Aorta (tissue), 5 donors: ENCODE measurements around the gene MUC12. TPM values are rescaled to one million over a fixed set of nuclear protein-coding genes. Genes with fewer than 3 reads are reported as not detected.
"Not testable (repeated sequence)": the region's sequence is repeated elsewhere in the genome, so short reads cannot be mapped to it uniquely, and the experiment has no call there.

Source experiments
- ATAC-seq: fragments of 200-7000 bp; cut with Tn5 transposase; one replicate; pipeline ENCODE4 v1.9.1; 2022; ENCODE audit warnings: moderate library complexity; ENCODE audit not compliant: low FRiP score
- DNase-seq, 2 donors: peaks; one replicate each; pipeline ENCODE4 v3.0.0-alpha.2; 2020
- H3K27ac ChIP-seq, 2 donors: one replicate each; pipeline ENCODE4 v1.5.1; 2013; ENCODE audit warnings: low read length in 2 of 2, mild to moderate bottlenecking in 2 of 2, moderate library complexity in 2 of 2, control low read depth in 1 of 2, inconsistent platforms in 1 of 2, low read depth in 1 of 2
- H3K27me3 ChIP-seq, 2 donors: one replicate each; pipeline ENCODE4 v1.6.1; 2013; ENCODE audit warnings: control low read depth in 1 of 2, low read length in 1 of 2, mild to moderate bottlenecking in 1 of 2, moderate library complexity in 1 of 2; ENCODE audit not compliant: insufficient read depth in 2 of 2, control insufficient read depth in 1 of 2
- H3K36me3 ChIP-seq, 2 donors: one replicate each; pipeline ENCODE4 v1.6.1; 2013; ENCODE audit warnings: control low read depth in 1 of 2, low read length in 1 of 2, mild to moderate bottlenecking in 1 of 2; ENCODE audit not compliant: insufficient read depth in 2 of 2, control insufficient read depth in 1 of 2
- H3K4me1 ChIP-seq, 2 donors: one replicate each; pipeline ENCODE4 v1.6.1; 2013; ENCODE audit warnings: low read length in 2 of 2, control low read depth in 1 of 2, mild to moderate bottlenecking in 1 of 2, moderate library complexity in 1 of 2; ENCODE audit not compliant: insufficient read depth in 2 of 2, control insufficient read depth in 1 of 2
- H3K4me3 ChIP-seq, 2 donors: one replicate each; pipeline ENCODE4 v1.5.1; 2013; ENCODE audit warnings: low read length in 2 of 2, control low read depth in 1 of 2, mild to moderate bottlenecking in 1 of 2
- H3K9me3 ChIP-seq: one replicate; pipeline ENCODE4 v1.6.1; 2013; ENCODE audit warnings: mild to moderate bottlenecking, low read length; ENCODE audit not compliant: control insufficient read depth
- WGBS, 2 donors: extraction: QIAGEN DNeasy Blood & Tissue Kit; methylation state at CpG; one replicate each; pipeline ENCODE4 v1.1.7; 2013; 5-methylcytosine and 5-hydroxymethylcytosine counted together
- intact Hi-C, 2 donors: fragments of 100-400 bp; cut with DNase I; formaldehyde crosslinking; loops; one replicate each; pipeline versions ENCODE4 v1.14.2 to v1.15.0; 2022
- polyA plus RNA-seq, 2 donors: library from polyadenylated mRNA; stranded (reverse); fragments of 200-250 nt; gene quantifications; one replicate each; pipeline ENCODE4 v1.2.3, GENCODE V29; 2013
- total RNA-seq, 2 donors: library from RNA; stranded (reverse); fragmentation: NEBNext Ultra II Directional; extraction: Animal tissue kit (Norgen Biotek cat#: 25700); gene quantifications; one replicate each; pipeline ENCODE4 v1.2.1, GENCODE V29; 2021
- donor health status: healthy with polysubstance abuse.
- donor health status: Bipolar disorder and iron deficiency.
- donor health status: DM: no; HTN: no; CAD: no.
- donor health status: DM: no; HTN: no; CAD: no.
- donor health status: DM: yes; HTN: yes; CAD: no.

The MUC12 gene
- total and polyA plus RNA-seq, 4 donors, result 0.24 to 13.1 (median 1.7) TPM

DNA sequence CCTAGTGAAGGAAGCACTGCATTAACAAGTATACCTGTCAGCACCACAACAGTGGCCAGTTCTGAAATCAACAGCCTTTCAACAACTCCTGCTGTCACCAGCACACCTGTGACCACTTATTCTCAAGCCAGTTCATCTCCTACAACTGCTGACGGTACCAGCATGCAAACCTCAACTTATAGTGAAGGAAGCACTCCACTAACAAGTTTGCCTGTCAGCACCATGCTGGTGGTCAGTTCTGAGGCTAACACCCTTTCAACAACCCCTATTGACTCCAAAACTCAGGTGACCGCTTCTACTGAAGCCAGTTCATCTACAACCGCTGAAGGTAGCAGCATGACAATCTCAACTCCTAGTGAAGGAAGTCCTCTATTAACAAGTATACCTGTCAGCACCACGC lies 66.6 kb downstream of the MUC12 start:
- Histone ChIP-seq H3K9me3 (peaks cover 1% of the 10 kb centered on the region), H3K4me1 (no peaks in the 10 kb centered on the region), H3K27me3 (peaks cover 0 to 5% of the 10 kb centered on the region in 2 donors), H3K4me3 (no peak overlapping the region), H3K27ac (no peak overlapping the region), H3K36me3 (no peaks in the 10 kb centered on the region)
- no peak for DNase-seq
- 72 to 77% methylated on average over 4 of the region's 4 CpGs for WGBS, 2 donors
- no peak for ATAC-seq
- intact Hi-C loops, result no loop called here

- intact Hi-C loops, H3K27me3 ChIP-seq, H3K27ac ChIP-seq, H3K4me3 ChIP-seq, DNase-seq, H3K36me3 ChIP-seq, H3K4me1 ChIP-seq, ATAC-seq: not testable (repeated sequence)
- peaks cover 16% of the 10 kb centered on the region for H3K9me3 ChIP-seq
- 77 to 84% methylated on average over 6 of the region's 6 CpGs for WGBS, 2 donors
Measured at GRCh38 chr7:101041283-101041682, 71.9 kb downstream of the MUC12 start.

DNA sequence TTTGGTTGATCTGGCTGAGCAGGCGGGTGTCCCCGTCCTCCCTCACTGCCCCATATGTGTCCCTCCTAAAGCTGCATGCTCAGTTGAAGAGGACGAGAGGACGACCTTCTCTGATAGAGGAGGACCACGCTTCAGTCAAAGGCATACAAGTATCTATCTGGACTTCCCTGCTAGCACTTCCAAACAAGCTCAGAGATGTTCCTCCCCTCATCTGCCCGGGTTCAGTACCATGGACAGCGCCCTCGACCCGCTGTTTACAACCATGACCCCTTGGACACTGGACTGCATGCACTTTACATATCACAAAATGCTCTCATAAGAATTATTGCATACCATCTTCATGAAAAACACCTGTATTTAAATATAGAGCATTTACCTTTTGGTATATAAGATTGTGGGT lies 89.0 kb downstream of the MUC12 start:
- Histone ChIP-seq H3K9me3 (no peaks in the 10 kb centered on the region), H3K27ac (no peak overlapping the region), H3K36me3 (no peaks in the 10 kb centered on the region), H3K4me1 (no peaks in the 10 kb centered on the region), H3K27me3 (no peaks in the 10 kb centered on the region), H3K4me3 (no peak overlapping the region)
- intact Hi-C loops, result loop anchor here (2.0 to 5.0 kb wide), 3 partner anchors 91 to 164 kb away; partner anchors contain the start of genes ACHE (in 1 of the 2) and MUC12 (in 1 of the 2)
- ATAC-seq, result peak; percentile 81
- peak; percentile 69 to 88 for DNase-seq
- WGBS, 2 donors, result 16 to 19% methylated on average over 9 of the region's 9 CpGs

DNA sequence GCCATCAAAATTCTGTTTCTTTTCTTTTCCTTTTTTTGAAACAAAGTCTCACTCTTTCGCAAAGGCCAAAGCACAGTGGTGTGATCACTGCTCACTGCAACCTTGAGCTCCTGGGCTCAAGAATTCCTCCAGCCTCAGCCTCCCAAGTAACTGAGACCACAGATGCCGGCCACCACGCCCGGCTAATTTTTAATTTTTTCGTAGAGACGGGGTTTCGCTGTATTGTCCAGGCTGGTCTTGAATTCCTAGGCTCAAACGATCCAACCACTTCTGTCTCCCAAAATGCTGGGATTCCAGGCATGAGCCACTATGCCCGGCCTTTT lies 90.2 kb downstream of the MUC12 start:
- WGBS, 2 donors, result 32 to 39% methylated on average over 9 of the region's 9 CpGs
- no peaks in the 10 kb centered on the region for H3K9me3 ChIP-seq
- H3K27me3 ChIP-seq, result no peaks in the 10 kb centered on the region
- intact Hi-C loops, result loop anchor here (1.0 to 5.0 kb wide), 4 partner anchors 92 to 165 kb away; partner anchors contain the start of genes ACHE (in 1 of the 2) and MUC12 (in 1 of the 2)
- H3K36me3 ChIP-seq, result no peaks in the 10 kb centered on the region
- ATAC-seq (no peak), DNase-seq (no peak)
- H3K27ac ChIP-seq, result no peak overlapping the region
- no peaks in the 10 kb centered on the region for H3K4me1 ChIP-seq
- H3K4me3 ChIP-seq, result no peak overlapping the region

DNA sequence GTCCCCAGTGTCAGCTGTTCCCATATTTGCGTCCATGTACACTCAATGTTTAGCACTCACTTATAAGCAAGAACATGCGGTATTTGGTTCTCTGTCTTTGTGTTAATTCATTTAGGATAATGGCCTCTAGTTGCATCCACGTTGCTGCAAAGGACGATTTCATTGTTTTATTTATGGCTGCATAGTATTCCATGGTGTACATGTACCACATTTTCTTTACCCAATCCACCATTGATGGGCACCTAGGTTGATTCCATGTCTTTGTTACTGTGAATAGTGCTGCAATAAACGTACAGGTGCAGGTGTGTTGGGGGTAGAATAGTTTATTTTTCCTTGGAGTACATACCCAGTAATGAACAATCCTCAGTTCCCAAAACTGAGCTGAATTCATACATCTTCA lies 91.6 kb downstream of the MUC12 start:
- DNase-seq, result no peak
- Histone ChIP-seq H3K36me3 (no peaks in the 10 kb centered on the region), H3K27ac (no peak overlapping the region), H3K4me3 (no peak overlapping the region), H3K4me1 (no peaks in the 10 kb centered on the region), H3K27me3 (no peaks in the 10 kb centered on the region), H3K9me3 (no peaks in the 10 kb centered on the region)
- intact Hi-C loops, result no loop called here
- WGBS, 2 donors, result 78 to 83% methylated on average over 5 of the region's 5 CpGs
- ATAC-seq, result no peak

DNA sequence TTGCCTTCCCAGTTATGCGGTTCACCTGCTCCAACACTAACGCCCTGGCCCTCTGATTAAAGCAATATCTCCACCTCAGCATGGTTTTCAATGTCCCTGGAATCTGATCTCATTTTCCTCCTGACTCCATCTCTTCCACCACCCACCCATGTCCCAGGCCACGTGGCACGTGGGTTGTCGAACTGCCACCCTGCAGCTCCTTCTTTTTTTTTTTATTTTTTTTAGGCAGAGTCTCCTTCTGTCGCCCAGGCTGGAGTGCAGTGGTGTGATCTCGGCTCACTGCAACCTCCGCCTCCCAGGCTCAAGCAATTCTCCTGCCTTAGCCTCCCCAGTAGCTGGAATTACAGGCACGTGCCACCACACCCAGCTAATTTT lies 94.8 kb downstream of the MUC12 start:
- H3K36me3 ChIP-seq, H3K27me3 ChIP-seq, intact Hi-C loops, H3K9me3 ChIP-seq, DNase-seq, H3K27ac ChIP-seq, H3K4me1 ChIP-seq, ATAC-seq, H3K4me3 ChIP-seq: not testable (repeated sequence)
- WGBS, 2 donors, result 72 to 75% methylated on average over 9 of the region's 9 CpGs

DNA sequence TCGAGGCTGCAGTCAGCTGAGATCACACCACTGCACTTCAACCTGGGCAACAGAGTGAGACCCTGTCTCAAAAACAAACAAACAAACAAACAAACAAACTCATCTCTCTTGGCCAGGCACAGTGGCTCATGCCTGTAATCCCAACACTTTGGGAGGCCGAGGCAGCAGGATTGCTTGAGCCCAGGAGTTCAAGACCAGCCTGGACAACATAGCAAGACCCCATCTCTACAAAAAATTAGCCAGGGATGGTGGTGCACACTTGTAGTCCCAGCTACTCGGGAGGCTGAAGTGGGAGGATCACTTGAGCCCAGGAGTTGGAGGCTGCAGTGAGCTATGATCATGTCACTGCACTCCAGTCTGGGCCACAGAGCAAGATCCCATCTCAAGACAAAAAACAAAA lies 95.8 kb downstream of the MUC12 start:
- DNase-seq, result peak in 1 of 2 donors; percentile 44
- intact Hi-C loops, H3K36me3 ChIP-seq, H3K27ac ChIP-seq, H3K9me3 ChIP-seq, H3K27me3 ChIP-seq, H3K4me3 ChIP-seq, H3K4me1 ChIP-seq, ATAC-seq: not testable (repeated sequence)
- 81 to 85% methylated on average over 3 of the region's 3 CpGs for WGBS, 2 donors

- Histone ChIP-seq H3K4me3 (no peak overlapping the region), H3K27ac (no peak overlapping the region), H3K9me3 (no peaks in the 10 kb centered on the region), H3K4me1 (no peaks in the 10 kb centered on the region), H3K27me3 (no peaks in the 10 kb centered on the region), H3K36me3 (no peaks in the 10 kb centered on the region)
- 24 to 26% methylated on average over 15 of the region's 15 CpGs for WGBS, 2 donors
- DNase-seq (peak in 1 of 2 donors; percentile 30), ATAC-seq (no peak)
- intact Hi-C loops, result no loop called here
Measured at GRCh38 chr7:101066141-101066832, 96.9 kb downstream of the MUC12 start.

GRCh38 chr7:101066833-101067177 lies 97.4 kb downstream of the MUC12 start:
- H3K36me3 ChIP-seq, result no peaks in the 10 kb centered on the region
- WGBS, 2 donors, result 57 to 63% methylated on average over 7 of the region's 7 CpGs
- H3K4me3 ChIP-seq, result no peak overlapping the region
- ATAC-seq (no peak), DNase-seq (peak in 1 of 2 donors; percentile 40)
- no peaks in the 10 kb centered on the region for H3K4me1 ChIP-seq
- H3K27me3 ChIP-seq, result no peaks in the 10 kb centered on the region
- no peaks in the 10 kb centered on the region for H3K9me3 ChIP-seq
- intact Hi-C loops, result no loop called here
- H3K27ac ChIP-seq, result no peak overlapping the region
